Astrocyte (in vitro differentiated cells and primary cell): ENCODE measurements around the gene MYRIP.

Experiments used
- EZH2 ChIP-seq: IDR thresholded peaks from 2 replicates; pipeline ENCODE4 v1.6.1; 2012; ENCODE audit warnings: mild to moderate bottlenecking, low read length, inconsistent platforms; ENCODE audit not compliant: insufficient read depth
- TF ChIP-seq, protein P1 (sequence below): IDR thresholded peaks from 2 replicates; pipeline ENCODE4 v1.5.1; 2011; ENCODE audit warnings: low read depth, mild to moderate bottlenecking, inconsistent platforms, low read length, moderate library complexity; ENCODE audit not compliant: insufficient read depth

DNA sequence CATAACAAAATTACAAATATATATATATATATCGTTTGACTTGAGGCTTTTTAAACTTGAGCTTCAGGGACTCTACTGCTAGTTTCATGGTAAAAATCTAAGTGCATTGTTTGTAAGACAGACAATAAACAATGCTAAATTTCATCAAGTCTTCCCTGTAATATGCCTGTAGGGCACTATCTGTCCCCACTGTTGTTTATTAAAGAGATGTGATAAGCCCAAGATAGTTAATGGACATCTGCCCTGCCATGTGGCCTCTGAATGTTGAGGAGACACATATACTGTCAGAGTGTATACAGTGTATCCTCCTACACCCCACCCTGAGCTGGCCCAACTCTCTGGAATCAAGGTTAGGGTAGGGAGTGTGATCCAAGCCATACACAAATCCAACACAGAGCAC, 485.0 kb downstream of the MYRIP start:
- TF ChIP-seq, protein P1, sequence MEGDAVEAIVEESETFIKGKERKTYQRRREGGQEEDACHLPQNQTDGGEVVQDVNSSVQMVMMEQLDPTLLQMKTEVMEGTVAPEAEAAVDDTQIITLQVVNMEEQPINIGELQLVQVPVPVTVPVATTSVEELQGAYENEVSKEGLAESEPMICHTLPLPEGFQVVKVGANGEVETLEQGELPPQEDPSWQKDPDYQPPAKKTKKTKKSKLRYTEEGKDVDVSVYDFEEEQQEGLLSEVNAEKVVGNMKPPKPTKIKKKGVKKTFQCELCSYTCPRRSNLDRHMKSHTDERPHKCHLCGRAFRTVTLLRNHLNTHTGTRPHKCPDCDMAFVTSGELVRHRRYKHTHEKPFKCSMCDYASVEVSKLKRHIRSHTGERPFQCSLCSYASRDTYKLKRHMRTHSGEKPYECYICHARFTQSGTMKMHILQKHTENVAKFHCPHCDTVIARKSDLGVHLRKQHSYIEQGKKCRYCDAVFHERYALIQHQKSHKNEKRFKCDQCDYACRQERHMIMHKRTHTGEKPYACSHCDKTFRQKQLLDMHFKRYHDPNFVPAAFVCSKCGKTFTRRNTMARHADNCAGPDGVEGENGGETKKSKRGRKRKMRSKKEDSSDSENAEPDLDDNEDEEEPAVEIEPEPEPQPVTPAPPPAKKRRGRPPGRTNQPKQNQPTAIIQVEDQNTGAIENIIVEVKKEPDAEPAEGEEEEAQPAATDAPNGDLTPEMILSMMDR, result no peak
- no peak for TF ChIP-seq EZH2
